ENCODE data around the gene ITGA11.

The ITGA11 gene

GRCh38 chr15:68414206-68414555 is 17.8 kb downstream of the ITGA11 start:
- Histone ChIP-seq H3K36me3 (replicated peaks) (peaks cover 23% of the 10 kb centered on the region), H3K27me3 (replicated peaks) (no peaks in the 10 kb centered on the region), H3K27ac (no peak overlapping the region), H3K4me3 (ENCODE audit: low read depth, low read length) (no peak overlapping the region)
- in situ Hi-C loops (cut with HindIII; ENCODE audit: low pct_ligation_motif_present, low sequenced_read_pairs), result no loop called here
- no peak for DNase-seq
- TF ChIP-seq, protein P1, sequence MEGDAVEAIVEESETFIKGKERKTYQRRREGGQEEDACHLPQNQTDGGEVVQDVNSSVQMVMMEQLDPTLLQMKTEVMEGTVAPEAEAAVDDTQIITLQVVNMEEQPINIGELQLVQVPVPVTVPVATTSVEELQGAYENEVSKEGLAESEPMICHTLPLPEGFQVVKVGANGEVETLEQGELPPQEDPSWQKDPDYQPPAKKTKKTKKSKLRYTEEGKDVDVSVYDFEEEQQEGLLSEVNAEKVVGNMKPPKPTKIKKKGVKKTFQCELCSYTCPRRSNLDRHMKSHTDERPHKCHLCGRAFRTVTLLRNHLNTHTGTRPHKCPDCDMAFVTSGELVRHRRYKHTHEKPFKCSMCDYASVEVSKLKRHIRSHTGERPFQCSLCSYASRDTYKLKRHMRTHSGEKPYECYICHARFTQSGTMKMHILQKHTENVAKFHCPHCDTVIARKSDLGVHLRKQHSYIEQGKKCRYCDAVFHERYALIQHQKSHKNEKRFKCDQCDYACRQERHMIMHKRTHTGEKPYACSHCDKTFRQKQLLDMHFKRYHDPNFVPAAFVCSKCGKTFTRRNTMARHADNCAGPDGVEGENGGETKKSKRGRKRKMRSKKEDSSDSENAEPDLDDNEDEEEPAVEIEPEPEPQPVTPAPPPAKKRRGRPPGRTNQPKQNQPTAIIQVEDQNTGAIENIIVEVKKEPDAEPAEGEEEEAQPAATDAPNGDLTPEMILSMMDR (IDR thresholded peaks at IDR 0.05; ENCODE audit: low read depth, low read length, missing control alignments), result no peak

DNA sequence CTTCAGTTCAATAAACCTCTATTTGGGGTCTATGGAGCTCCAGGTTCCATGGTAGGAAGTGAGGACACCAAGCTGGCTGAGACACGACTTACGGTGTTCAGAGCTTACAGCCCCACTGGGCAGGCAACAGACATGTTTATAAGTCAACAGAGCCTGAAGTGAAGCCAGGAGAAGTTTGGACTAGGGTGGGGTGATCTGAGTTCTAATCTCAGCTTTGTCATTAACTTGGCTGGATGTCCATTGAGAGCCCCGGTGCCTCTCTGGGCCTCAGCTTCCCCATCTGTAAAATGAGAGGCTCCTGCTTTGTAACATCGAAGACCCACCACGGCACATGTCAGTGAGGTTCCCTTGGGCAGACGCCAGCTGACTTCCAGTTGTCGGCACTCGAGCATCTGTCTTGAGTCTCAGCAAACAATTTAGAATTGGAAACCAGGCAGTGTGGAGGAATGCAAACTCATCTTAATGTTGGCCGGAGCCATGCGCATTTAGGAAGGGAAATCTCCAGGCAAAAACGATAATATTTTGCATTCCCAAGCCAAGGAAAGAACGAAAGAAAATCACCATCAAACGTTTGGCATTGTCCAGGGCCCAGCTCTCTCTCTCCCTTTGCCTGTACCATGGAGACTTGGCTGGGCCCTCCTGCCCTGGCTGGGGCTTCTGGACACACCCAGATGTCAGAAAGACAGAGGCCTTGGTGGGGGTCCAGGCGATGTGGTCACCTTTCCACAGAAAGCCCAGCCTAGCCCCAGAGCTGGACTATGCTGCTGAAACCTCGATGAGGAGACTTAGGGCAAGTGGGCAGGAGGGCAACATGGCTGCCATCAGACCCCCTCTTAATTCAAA is 18.4 kb downstream of the ITGA11 start:
- in situ Hi-C loops (cut with HindIII; ENCODE audit: low pct_ligation_motif_present, low sequenced_read_pairs), result no loop called here
- no peak overlapping the region for H3K4me3 ChIP-seq (ENCODE audit: low read depth, low read length)
- no peak overlapping the region for H3K27ac ChIP-seq
- peaks cover 27% of the 10 kb centered on the region for H3K36me3 ChIP-seq (replicated peaks)
- DNase-seq, result no peak
- TF ChIP-seq, protein P1 (IDR thresholded peaks at IDR 0.05; ENCODE audit: low read depth, low read length, missing control alignments), result no peak
- no peaks in the 10 kb centered on the region for H3K27me3 ChIP-seq (replicated peaks)

GRCh38 chr15:68412218-68412617 is 19.7 kb downstream of the ITGA11 start:
- no peak overlapping the region for H3K4me3 ChIP-seq (ENCODE audit: low read depth, low read length)
- no peaks in the 10 kb centered on the region for H3K27me3 ChIP-seq (replicated peaks)
- in situ Hi-C loops (cut with HindIII; ENCODE audit: low pct_ligation_motif_present, low sequenced_read_pairs), result no loop called here
- H3K27ac ChIP-seq, result no peak overlapping the region
- TF ChIP-seq, protein P1 (IDR thresholded peaks at IDR 0.05; ENCODE audit: low read depth, low read length, missing control alignments), result no peak
- no peak for DNase-seq
- peaks cover 29% of the 10 kb centered on the region for H3K36me3 ChIP-seq (replicated peaks)

DNA sequence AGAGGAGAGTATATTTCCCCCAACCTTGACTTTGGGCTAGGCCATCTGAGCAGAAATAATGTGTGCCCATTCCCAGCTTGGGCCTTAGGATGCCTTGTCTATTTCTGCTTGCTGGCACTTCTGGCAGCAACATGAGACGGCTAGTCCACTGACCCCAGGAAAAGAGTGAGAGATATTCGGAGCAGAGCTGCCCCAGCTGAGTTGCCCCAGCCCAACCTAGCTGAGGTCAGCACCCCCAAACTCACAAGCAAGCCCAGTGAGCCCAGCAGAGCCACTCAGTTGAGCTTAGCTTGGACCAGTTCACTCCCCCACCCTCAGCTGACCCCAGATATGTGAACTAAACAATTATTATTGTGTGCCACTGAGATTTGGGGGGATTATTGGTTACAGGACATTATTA is 20.2 kb downstream of the ITGA11 start:
- TF ChIP-seq, protein P1 (IDR thresholded peaks at IDR 0.05; ENCODE audit: low read depth, low read length, missing control alignments), result no peak
- Histone ChIP-seq H3K27me3 (replicated peaks) (no peaks in the 10 kb centered on the region), H3K36me3 (replicated peaks) (peaks cover 29% of the 10 kb centered on the region), H3K27ac (no peak overlapping the region), H3K4me3 (ENCODE audit: low read depth, low read length) (no peak overlapping the region)
- in situ Hi-C loops (cut with HindIII; ENCODE audit: low pct_ligation_motif_present, low sequenced_read_pairs), result no loop called here
- no peak for DNase-seq

DNA sequence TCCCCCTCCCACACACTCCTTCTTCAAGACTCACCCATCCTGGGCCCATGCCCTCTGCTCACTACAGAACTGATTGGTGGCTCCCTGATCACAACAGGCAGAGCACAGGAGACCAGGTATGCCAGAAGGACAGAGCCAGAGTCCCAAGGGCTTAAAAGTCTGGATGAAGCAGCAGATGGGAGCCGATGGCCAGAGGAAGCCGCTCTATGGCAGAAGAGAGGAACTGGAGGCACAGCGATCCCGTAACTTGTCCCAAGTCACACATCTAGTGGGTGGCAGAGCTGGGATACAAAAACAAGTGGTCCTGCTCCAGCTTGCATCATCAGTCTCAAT is 20.7 kb downstream of the ITGA11 start:
- TF ChIP-seq, protein P1 (IDR thresholded peaks at IDR 0.05; ENCODE audit: low read depth, low read length, missing control alignments), result no peak
- Histone ChIP-seq H3K27me3 (replicated peaks) (no peaks in the 10 kb centered on the region), H3K27ac (no peak overlapping the region), H3K36me3 (replicated peaks) (peaks cover 31% of the 10 kb centered on the region), H3K4me3 (ENCODE audit: low read depth, low read length) (no peak overlapping the region)
- in situ Hi-C loops (cut with HindIII; ENCODE audit: low pct_ligation_motif_present, low sequenced_read_pairs), result no loop called here
- DNase-seq, result no peak

Measured in brain microvascular endothelial cell (primary cell).